ENCODE data around the gene ATP10D.

Gene ATP10D

DNA sequence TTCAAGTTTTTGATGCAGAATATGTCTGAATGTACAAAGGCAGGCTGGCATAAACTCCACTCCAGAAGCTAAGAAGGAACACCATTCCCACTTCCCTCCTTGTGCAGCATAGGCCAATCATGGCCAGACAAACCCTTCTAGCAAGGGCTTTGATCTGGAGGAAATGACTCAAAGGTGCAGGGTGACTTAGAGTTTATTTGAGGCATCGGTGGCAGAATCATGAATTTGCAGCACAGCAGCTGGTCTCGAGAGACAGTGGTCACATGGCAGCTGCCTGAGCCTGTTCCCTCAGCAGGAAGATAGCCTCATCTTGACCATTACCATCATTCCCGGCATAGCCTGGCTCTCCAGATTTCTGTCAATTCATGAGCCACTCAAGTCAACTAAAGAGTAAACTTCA lies 154.5 kb downstream of the ATP10D start:
- no peak overlapping the region for H3K27ac ChIP-seq
- TF ChIP-seq, protein P1, sequence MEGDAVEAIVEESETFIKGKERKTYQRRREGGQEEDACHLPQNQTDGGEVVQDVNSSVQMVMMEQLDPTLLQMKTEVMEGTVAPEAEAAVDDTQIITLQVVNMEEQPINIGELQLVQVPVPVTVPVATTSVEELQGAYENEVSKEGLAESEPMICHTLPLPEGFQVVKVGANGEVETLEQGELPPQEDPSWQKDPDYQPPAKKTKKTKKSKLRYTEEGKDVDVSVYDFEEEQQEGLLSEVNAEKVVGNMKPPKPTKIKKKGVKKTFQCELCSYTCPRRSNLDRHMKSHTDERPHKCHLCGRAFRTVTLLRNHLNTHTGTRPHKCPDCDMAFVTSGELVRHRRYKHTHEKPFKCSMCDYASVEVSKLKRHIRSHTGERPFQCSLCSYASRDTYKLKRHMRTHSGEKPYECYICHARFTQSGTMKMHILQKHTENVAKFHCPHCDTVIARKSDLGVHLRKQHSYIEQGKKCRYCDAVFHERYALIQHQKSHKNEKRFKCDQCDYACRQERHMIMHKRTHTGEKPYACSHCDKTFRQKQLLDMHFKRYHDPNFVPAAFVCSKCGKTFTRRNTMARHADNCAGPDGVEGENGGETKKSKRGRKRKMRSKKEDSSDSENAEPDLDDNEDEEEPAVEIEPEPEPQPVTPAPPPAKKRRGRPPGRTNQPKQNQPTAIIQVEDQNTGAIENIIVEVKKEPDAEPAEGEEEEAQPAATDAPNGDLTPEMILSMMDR (IDR thresholded peaks at IDR 0.05), result no peak
- no peak overlapping the region for H3K4me3 ChIP-seq
- no peak for DNase-seq (ENCODE audit: low spot score)

DNA sequence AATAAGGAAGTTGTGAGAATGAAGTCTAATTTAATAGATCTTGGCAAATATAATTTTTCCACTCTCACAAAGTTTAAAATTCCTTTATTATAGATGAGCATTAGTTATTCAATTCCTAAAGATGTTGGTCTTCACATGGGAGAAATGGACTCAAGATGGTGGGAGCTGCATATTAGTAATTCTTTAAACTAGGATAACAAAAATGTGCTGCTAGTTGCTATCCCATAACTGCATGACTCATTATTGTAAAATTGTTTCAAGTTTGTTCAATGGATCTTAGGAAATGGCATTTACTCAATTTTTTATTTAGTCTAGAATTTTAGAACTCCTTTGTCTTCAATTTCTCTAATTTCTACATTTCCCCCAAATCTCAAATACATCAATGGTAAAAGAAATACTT lies 155.8 kb downstream of the ATP10D start:
- TF ChIP-seq, protein P1 (IDR thresholded peaks at IDR 0.05), result no peak
- Histone ChIP-seq H3K27ac (no peak overlapping the region), H3K4me3 (no peak overlapping the region)
- no peak for DNase-seq (ENCODE audit: low spot score)

DNA sequence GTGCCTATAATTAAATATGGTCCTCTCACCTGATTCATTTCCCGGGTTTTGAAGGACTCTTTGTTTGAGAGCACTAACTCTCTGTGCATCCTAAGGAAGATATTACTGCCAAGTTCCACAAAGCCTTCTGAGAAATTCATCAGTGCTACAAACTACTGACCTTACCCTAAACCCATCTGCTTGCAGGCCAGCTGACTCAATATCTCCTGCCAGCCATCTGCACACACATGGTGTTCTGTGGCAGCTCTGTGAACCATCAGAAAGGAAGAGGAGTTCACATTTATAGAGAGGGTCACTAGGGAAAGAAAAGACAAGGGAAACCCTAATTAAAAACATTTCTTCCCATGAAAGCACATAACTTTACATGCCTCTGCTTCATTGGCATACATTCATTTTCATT lies 156.7 kb downstream of the ATP10D start:
- DNase-seq (ENCODE audit: low spot score), result no peak
- H3K4me3 ChIP-seq, result no peak overlapping the region
- TF ChIP-seq, protein P1 (IDR thresholded peaks at IDR 0.05), result no peak
- H3K27ac ChIP-seq, result no peak overlapping the region

DNA sequence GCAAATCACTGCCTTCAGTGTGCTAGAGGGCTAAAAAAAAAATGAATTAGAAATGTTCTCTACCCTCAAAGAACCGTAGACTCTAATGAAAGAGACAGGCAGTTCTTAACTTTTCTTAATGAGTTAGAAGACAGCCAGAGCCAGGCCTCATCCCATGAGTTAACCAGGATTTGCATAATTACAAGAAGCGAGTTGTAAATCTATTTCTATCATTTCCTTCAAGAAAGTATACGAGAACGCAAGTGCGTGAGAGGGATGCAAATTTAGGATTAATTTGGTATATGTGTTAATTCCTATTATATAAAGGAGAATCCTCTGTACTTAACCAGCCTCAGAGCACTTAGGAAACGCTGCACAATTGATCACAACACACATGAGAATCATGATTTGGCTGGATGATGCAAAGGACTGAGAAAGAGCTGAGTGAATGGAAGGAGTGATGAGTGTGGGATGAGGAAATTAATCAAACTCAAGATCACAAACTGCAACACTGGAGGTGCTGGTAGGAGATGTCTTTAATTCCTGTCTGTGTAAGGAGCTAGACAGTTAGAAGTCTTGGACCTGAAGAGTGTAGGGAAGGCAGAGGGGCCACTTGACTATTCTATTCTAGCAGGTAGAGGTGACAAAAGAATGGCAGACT lies 157.2 kb downstream of the ATP10D start:
- DNase-seq (ENCODE audit: low spot score), result no peak
- TF ChIP-seq, protein P1 (IDR thresholded peaks at IDR 0.05), result no peak
- H3K27ac ChIP-seq, result no peak overlapping the region
- H3K4me3 ChIP-seq, result no peak overlapping the region
